ENCODE measurements around the gene GCC1. TPM values are rescaled to one million over a fixed set of nuclear protein-coding genes. Genes with fewer than 3 reads are reported as not detected.
A peak's percentile ranks its signal among the peaks of the same experiment; 100 is the strongest.

Gene GCC1
- polyA plus RNA-seq, 3 donors = 5.9 to 9.2 (median 6.4) TPM

DNA sequence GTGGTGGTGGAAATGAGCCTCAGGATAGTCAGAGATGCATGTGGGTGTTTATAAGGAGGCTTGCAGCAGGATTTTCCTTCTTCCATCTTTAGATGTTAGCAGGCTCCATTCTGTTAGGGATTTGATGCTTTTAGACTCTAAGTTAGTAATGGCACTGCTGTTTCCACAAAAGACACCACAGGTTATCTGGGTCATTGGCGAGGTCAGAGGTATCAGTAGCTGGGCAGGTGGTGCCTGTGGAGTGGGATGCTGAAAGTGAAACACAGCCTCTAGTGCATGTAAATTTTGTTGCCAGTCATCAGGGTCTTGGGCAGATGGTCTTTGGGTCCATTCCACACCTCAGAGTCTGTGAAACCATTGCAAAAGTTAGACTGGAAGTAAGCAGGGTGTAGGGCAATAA lies 33.4 kb upstream of the GCC1 start:
- H3K9me3 ChIP-seq (replicated peaks in 1 of 2; ENCODE audit: control insufficient read depth in 1 of 2, insufficient read depth in 1 of 2, low read length in 2 of 2) = no peaks in the 10 kb centered on the region
- H4K20me1 ChIP-seq (ENCODE audit: insufficient read depth, low read length) = no peaks in the 10 kb centered on the region
- H3K4me3 ChIP-seq (replicated peaks in 1 of 3; ENCODE audit: low read depth in 2 of 3, low read length in 3 of 3) = no peak overlapping the region
- H3K27ac ChIP-seq (ENCODE audit: low read depth in 1 of 2, low read length in 2 of 2) = no peak overlapping the region
- H3K27me3 ChIP-seq (ENCODE audit: control insufficient read depth in 2 of 2, insufficient read depth in 2 of 2, low read length in 2 of 2) = peaks cover 17 to 51% of the 10 kb centered on the region in 2 donors
- H2AFZ ChIP-seq (ENCODE audit: insufficient read depth, low read depth, low read length, poor library complexity, severe bottlenecking) = no peak overlapping the region
- H3K36me3 ChIP-seq (replicated peaks in 1 of 2; ENCODE audit: control insufficient read depth in 1 of 2, insufficient read depth in 2 of 2, low read length in 2 of 2) = no peaks in the 10 kb centered on the region
- intact Hi-C loops (cut with micrococcal nuclease) = no loop called here
- DNase-seq = no peak
- WGBS (ENCODE audit: insufficient coverage) = 100% methylated on average over 1 of the region's 1 CpG
- Mint-ChIP-seq H3K4me1 (peaks cover 11% of the 10 kb centered on the region), H3K4me3 (peak overlapping the region in 1 of 2 donors; percentile 12), H3K9me3 (peaks cover 0 to 2% (median 0%) of the 10 kb centered on the region in 7 donors), H3K36me3 (no peaks in the 10 kb centered on the region), H3K27ac (peak overlapping the region in 1 of 7 donors; percentile 54), H3K27me3 (ENCODE audit: low read depth in 3 of 3) (peaks cover 39 to 73% (median 42%) of the 10 kb centered on the region in 3 donors)
- H3K4me1 ChIP-seq (ENCODE audit: control insufficient read depth in 1 of 2, insufficient read depth in 2 of 2, low read length in 2 of 2) = no peaks in the 10 kb centered on the region
- TF ChIP-seq, protein P1, sequence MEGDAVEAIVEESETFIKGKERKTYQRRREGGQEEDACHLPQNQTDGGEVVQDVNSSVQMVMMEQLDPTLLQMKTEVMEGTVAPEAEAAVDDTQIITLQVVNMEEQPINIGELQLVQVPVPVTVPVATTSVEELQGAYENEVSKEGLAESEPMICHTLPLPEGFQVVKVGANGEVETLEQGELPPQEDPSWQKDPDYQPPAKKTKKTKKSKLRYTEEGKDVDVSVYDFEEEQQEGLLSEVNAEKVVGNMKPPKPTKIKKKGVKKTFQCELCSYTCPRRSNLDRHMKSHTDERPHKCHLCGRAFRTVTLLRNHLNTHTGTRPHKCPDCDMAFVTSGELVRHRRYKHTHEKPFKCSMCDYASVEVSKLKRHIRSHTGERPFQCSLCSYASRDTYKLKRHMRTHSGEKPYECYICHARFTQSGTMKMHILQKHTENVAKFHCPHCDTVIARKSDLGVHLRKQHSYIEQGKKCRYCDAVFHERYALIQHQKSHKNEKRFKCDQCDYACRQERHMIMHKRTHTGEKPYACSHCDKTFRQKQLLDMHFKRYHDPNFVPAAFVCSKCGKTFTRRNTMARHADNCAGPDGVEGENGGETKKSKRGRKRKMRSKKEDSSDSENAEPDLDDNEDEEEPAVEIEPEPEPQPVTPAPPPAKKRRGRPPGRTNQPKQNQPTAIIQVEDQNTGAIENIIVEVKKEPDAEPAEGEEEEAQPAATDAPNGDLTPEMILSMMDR (IDR thresholded peaks at IDR 0.05) = no peak
- H3K79me2 ChIP-seq (ENCODE audit: insufficient read depth, low read length) = no peaks in the 10 kb centered on the region
- H3K9ac ChIP-seq (ENCODE audit: insufficient read depth, low read length, poor library complexity, severe bottlenecking) = no peak overlapping the region
- H3K4me2 ChIP-seq (replicated peaks; ENCODE audit: extremely low read depth, low read length, poor library complexity, severe bottlenecking) = no peak overlapping the region

DNA sequence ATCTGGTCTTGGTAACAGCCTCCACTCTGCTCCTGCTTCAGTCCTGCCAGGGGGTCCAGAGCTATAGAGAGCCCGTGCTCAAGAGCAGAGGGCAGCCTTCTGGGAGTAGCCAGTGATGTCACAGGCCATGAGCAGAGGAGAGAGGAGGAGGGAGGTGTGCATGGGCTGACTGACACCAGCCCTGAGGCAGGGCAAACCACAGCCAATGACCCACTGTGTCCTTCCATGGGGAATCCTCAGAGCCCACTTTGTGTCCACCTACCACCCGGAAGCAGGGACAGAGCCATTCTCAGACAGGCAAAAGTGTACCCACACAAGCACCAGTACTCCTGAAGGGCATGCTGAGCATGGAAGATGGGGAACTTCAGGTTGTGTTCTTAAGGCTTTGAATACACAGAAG lies 32.6 kb upstream of the GCC1 start, which contains the start of gene PAX4:
PAX4 (minus strand) TSS at position 101 of the 400 bp plus-strand sequence. CDS start 2,214 bp downstream, outside the sequence.
- Histone ChIP-seq H3K36me3 (replicated peaks in 1 of 2; ENCODE audit: control insufficient read depth in 1 of 2, insufficient read depth in 2 of 2, low read length in 2 of 2) (no peaks in the 10 kb centered on the region), H3K4me1 (ENCODE audit: control insufficient read depth in 1 of 2, insufficient read depth in 2 of 2, low read length in 2 of 2) (no peaks in the 10 kb centered on the region), H4K20me1 (ENCODE audit: insufficient read depth, low read length) (no peaks in the 10 kb centered on the region), H3K9me3 (replicated peaks in 1 of 2; ENCODE audit: control insufficient read depth in 1 of 2, insufficient read depth in 1 of 2, low read length in 2 of 2) (no peaks in the 10 kb centered on the region), H3K4me3 (replicated peaks in 1 of 3; ENCODE audit: low read depth in 2 of 3, low read length in 3 of 3) (no peak within 1 kb of the TSS), H3K79me2 (ENCODE audit: insufficient read depth, low read length) (no peaks in the 10 kb centered on the region), H2AFZ (ENCODE audit: insufficient read depth, low read depth, low read length, poor library complexity, severe bottlenecking) (no peak within 1 kb of the TSS), H3K4me2 (replicated peaks; ENCODE audit: extremely low read depth, low read length, poor library complexity, severe bottlenecking) (no peak within 1 kb of the TSS), H3K27ac (ENCODE audit: low read depth in 1 of 2, low read length in 2 of 2) (no peak within 1 kb of the TSS), H3K27me3 (ENCODE audit: control insufficient read depth in 2 of 2, insufficient read depth in 2 of 2, low read length in 2 of 2) (peaks cover 17 to 49% of the 10 kb centered on the region in 2 donors), H3K9ac (ENCODE audit: insufficient read depth, low read length, poor library complexity, severe bottlenecking) (no peak within 1 kb of the TSS)
- DNase-seq = no peak
- TF ChIP-seq, protein P1 (IDR thresholded peaks at IDR 0.05) = no peak
- H3K9me3 Mint-ChIP-seq = no peaks in the 10 kb centered on the region
- H3K36me3 Mint-ChIP-seq = no peaks in the 10 kb centered on the region
- peak within 1 kb of the TSS in 1 of 2 donors; percentile 12 for H3K4me3 Mint-ChIP-seq
- H3K27ac Mint-ChIP-seq = peak within 1 kb of the TSS in 1 of 7 donors; percentile 54
- H3K27me3 Mint-ChIP-seq (ENCODE audit: low read depth in 3 of 3) = peaks cover 37 to 73% (median 40%) of the 10 kb centered on the region in 3 donors
- 14% methylated on average over 1 of the region's 2 CpGs for WGBS (ENCODE audit: insufficient coverage)
- H3K4me1 Mint-ChIP-seq = peaks cover 11% of the 10 kb centered on the region
- intact Hi-C loops (cut with micrococcal nuclease) = no loop called here

All from CD14-positive monocyte (primary cell).